Stimulated activated CD8-positive, alpha-beta memory T cell treated with anti-CD3 and anti-CD28 coated beads, Interleukin-15, amount 100 ng/mL, for 1 hour (primary cell): ENCODE measurements around the gene KRTAP1-5.
"Not testable (repeated sequence)": the region's sequence is repeated elsewhere in the genome, so short reads cannot be mapped to it uniquely, and the experiment has no call there.

Source experiments
- DNase-seq: peaks from one replicate; pipeline ENCODE4 v3.0.0-alpha.2; 2020; ENCODE audit warnings: low read depth

Gene KRTAP1-5

DNA sequence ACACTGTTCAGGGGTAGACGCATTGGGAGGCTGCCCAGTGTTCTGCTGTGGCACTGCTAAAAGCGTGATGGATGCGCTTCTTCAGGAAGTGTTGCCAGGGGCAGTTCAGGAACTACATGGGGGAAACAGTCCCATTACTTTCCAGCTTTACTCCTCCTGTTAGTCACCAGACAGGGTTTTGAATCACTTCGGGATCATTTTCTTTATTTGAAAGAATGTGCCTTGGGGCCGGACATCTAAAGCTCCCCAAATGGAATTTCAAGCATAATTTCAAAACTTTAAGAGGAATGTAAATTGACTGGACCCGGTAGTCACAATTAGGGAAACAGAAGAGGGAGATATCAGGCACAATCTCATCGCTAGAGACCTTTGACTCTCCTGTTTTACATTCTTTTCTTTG is 21.4 kb upstream of the KRTAP1-5 start:
- no peak for DNase-seq

DNA sequence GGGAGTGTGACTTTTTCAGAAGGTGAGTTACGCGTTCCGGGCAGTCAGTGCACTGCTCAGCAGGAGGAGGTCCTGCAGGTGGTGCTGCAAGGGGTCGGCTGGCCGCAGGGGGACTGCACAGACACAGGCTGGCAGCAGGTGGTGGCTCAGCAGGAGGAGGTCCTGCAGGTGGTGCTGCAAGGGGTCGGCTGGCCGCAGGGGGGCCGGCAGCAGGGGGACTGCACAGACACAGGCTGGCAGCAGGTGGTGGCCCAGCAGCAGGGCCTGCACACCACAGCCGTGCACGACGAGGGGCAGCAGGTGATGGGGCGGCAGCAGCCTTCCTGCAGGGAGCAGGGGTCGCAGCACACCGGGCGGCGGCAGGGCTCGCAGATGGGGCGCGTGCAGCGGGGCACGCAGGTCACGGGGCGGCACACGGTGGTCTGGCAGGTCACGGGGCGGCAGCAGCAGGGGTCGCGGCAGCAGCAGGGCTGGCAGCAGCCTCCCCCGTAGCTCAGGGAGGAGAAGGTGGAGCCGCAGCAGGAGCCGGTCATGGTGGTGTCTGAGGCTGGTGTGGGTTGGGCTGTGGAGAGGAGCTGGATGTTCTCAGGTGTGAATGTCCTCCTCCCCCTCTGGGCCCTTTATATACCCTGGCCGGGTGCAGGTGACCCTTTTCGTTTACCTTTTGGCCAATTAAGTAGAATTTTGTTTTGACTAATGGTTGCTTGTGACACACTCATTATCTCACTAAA is 19.9 kb upstream of the KRTAP1-5 start, which contains the start of gene KRTAP2-1:
KRTAP2-1 (minus strand) TSS at position 582 of the 731 bp plus-strand sequence; CDS start at position 533, 49 bp downstream.
- DNase-seq, result not testable (repeated sequence)

DNA sequence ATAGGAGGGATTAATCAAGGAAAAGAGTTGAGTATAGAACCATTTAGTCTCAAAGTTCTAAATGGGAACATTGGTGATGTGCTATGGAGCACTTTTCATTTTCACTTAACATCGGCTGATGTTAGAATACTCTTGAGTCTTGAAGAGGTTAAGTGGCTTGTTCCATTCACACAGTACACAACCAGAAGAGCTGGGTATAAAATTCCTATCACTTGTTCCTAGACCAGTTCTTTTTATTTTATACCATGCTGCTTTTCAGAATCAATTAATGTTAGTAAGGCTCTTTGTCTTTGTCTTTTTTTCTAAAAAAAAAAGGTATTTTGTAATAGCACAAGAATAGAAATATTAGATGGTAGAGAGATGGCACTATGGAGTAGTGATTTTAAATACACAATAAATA is 15.9 kb upstream of the KRTAP1-5 start:
- DNase-seq, result no peak

DNA sequence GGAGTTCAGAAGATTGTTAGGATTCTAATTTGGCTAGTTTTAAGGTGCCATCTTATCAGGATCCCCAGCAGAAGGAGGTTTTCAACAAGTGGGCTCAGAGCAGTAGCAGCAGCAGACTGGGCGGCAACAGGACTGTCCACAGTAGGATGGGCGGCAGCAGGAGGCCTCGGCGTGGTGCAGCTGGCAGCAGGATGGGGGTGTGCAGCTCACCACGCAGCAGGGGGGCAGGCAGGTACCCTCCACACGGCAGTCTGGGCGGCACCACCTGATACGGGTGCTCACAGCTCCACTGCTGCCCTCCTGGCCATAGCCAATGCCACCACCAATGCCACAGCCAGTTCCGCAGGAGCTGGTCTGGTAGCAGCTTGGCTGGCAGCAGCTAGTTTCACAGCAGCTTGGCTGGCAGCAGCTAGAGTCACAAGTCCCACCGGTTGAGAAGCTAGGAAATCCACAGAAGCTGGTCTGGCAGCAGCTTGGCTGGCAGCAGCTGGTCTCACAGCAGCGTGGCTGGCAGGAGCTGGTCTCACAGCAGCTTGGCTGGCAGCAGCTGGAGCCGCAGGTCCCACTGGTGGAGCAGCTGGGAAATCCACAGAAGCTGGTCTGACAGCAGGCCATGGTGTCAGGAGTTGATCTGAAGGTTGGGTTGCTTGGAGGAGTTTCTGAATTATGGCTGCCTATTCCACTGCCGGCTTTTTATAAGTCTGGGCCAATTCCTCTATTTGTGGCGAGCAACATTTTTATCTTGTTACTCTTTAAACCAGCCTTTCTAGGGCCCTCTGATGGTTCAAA is 14.0 kb upstream of the KRTAP1-5 start, which contains the start of gene KRTAP1-1:
KRTAP1-1 (minus strand) TSS at position 668 of the 789 bp plus-strand sequence; CDS start at position 615, 53 bp downstream.
- DNase-seq, result not testable (repeated sequence)

DNA sequence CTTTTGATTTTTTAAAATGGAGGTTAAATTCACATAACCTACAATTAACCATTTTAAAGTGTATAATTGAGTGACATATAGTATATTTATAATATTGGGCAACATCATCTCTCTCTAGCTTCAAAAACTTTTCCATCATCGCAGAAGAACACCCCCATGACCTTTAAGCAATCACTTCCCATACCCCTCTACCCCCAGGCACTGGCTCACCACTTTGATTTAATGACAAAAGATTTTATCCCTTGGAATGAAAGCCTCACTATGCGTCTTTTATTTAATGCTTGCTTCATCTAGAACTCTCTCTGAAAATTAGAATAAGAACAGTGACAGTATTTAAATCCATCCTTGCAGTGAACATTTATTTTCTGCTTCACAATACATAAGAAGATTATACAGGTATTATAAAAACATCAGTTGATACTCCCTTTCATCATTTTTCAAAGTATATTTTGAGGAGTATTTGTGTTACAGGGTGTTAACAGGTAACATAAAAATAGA is 10.9 kb upstream of the KRTAP1-5 start:
- DNase-seq, result no peak

DNA sequence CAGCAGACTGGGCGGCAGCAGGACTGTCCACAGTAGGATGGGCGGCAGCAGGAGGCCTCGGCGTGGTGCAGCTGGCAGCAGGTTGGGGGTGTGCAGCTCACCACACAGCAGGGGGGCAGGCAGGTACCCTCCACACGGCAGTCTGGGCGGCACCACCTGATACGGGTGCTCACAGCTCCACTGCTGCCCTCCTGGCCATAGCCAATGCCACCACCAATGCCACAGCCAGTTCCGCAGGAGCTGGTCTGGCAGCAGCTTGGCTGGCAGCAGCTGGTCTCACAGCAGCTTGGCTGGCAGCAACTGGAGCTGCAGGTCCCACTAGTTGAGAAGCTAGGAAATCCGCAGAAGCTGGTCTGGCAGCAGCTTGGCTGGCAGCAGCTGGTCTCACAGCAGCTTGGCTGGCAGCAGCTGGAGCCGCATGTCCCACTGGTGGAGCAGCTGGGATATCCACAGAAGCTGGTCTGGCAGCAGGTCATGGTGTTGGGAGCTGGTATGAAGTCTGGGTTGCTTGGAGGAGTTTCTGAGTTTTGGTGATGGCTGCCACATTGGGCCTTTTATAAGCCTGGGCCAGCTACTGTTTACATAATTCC is 7.4 kb upstream of the KRTAP1-5 start, which contains the start of gene KRTAP1-3:
KRTAP1-3 (minus strand) TSS at position 529 of the 590 bp plus-strand sequence; CDS start at position 476, 53 bp downstream.
- DNase-seq, result not testable (repeated sequence)

DNA sequence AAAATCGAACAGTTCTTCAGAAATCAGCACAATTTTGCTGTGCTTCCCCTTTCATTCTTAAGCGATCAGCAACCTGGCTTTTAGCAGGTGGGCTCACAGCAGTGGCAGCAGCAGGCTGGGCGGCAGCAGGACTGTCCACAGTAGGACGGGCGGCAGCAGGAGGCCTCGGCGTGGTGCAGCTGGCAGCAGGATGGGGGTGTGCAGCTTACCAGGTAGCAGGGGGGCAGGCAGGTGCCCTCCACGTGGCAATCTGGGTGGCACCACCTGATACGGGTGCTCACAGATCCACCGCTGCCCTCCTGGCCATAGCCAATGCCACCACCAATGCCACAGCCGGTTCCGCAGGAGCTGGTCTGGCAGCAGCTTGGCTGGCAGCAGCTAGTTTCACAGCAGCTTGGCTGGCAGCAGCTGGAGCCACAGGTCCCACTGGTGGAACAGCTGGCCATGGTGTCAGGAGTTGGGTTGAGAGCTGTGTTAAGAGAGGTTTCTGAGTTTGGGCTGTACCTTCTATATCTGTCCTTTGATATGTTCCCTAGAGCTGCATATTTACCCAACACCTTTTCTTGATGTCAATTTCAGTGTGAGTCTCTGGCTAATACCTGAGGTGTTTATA is 2.7 kb upstream of the KRTAP1-5 start, which contains the start of gene KRTAP1-4:
KRTAP1-4 (minus strand) TSS at position 563 of the 613 bp plus-strand sequence; CDS start at position 446, 117 bp downstream.
- no peak for DNase-seq

DNA sequence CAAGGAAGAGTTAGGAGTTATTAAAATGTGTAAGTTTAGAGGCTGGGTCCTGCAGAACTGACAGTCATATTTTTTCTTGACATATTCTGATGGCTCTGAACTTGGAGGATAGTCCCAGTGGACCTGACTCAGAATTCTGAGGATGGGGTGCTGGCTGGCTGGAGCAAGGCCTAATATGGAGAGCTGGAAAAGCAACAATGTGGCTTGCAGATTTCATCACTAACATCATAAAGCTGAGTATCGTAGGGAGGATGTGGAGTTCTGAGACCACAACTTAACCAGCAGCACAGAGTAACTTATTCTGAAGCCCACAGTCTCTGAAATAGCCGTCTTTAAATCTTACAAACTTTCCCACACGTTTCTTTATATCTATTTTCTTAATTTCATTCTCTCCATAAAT is 2.3 kb downstream of the KRTAP1-5 start:
- no peak for DNase-seq

DNA sequence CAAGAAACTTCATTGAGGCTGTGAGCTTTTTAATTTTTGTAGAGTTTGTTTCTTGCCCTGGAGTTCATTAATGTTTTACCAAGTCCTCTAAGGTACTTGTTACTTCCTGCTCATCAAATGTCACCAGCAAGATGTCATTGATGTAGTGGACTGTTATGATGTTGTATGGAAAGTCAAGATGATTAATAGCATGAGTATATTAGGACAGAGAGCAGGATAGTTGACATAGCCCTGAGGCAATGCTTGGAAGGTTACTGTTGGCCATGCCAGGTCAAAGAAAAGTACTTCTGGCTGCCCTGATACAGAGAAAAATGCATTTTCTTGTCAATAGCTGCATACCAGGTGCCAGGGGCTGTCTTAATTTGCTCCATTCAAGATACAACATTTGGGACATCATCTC is 6.7 kb downstream of the KRTAP1-5 start:
- DNase-seq, result no peak

DNA sequence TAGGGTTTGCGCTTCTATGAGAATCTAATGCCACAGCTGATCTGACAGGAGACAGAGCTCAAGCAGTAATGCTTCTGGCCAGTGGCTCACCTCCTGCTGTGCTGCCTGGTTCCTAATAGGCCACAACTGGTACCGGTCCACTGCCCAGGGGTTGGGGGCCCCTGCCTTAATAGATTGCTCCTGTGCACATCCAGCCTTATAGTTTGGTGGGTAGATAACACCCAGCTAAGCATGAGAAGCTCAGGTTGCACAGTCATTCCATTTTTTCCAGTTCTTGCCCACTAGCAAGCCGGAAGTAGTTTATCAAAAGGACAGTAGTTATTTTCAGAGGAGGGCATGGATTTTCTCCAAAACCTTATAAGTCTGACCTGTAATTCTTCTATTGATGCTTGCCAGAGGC is 7.6 kb downstream of the KRTAP1-5 start:
- DNase-seq, result no peak

DNA sequence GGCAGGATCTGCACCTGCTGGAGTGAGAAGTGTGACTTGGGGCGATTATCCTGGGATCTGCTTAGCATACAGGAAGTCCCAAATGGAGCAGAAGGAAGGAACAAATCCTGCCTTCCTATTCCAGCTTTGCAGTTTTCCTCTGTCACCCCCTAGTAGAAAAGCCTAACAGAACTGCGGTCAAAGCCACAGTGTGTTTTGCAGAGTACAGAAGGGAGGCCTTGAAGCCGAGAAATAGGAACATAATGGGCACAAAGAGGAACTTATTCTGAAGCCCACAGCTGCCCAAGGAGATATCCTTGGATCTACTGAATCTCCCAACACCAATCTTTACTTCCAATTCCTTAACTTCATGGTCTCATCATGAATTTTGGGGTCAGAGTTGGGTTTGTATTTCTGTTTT is 8.5 kb downstream of the KRTAP1-5 start:
- no peak for DNase-seq

DNA sequence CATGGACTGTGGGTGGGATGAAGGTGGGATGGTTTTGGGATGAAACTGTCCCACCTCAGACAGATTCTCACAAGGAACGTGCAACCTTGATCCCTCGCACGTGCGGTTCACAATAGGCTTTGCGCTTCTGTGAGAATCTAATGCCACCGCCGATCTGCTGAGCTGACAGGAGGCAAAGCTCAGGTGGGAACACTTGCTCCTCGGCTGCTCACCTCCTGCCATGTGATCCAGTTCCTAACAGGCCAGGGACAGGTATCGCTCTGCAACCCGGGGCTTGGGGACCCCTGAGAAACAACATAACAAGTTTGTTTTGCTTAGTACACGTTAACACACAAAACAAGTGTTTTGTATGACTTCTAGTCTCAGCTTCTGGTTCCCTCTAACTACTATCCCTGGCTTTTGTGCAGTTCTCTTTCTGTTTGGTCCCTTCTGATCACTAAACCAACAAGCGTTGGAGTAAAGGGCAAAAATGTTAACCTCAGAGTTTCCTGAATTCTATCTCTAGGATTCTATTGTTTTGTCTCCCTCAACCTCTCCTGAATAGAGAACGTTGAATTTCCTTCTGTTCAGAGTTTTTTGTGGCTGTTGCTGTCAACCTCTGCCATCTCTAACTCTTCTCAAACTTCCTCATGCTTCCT is 10.3 kb downstream of the KRTAP1-5 start:
- DNase-seq, result no peak

DNA sequence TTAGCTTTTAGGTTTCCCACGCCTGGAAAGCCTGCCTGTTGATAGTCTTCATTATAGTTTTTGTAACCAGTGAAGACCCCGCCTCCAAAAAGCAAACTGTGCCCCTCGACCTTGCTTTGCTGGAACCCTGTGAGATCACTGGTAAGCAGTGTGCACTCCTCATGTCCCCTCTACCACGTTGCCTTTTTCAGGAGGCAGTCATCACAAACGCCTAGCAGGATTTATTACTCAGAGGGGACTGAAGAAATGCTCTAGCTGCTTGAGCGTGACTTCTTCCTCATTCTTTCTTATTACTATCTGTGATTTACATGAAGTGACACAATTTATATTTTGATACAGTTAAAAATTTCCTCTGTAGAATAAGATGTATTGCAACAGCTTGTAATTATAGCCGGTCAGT is 11.6 kb downstream of the KRTAP1-5 start:
- DNase-seq, result no peak

DNA sequence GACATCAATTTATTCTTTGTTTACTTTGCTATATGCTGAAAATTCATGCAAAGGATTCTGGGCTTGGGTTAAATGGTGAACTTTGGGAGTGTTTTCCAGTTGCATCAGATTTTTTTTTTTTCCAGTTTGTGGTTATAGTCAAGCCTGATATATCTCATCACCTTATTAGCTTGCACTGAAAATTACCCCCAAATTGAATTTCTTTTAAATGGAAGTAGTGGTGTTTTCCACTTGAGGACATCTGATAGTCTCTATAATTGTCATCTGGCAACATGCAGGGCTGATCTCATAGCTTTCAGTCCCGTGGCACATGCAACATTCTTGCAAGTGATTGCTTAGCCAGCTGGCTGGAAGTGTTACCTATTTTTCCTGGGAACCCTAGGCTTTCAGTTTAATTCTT is 13.4 kb downstream of the KRTAP1-5 start:
- no peak for DNase-seq

DNA sequence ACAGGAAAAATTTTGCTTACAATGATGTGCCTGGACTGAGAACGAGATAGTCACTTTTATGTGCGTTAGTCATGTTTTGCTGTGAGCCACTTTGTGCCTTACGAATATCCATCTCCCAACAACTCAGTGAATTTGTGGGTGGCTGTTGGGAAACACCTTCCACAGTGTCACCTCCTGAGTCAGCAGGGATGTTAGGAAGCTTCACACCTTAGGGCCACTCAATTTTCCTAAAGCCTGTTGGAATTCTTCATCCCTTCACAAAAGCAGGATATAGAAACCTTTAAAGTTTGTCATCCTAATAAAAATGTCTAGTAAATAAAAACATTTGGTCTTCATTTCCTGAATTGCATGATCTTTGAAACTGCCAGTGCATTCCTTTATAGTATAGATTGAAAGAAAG is 13.8 kb downstream of the KRTAP1-5 start:
- no peak for DNase-seq

DNA sequence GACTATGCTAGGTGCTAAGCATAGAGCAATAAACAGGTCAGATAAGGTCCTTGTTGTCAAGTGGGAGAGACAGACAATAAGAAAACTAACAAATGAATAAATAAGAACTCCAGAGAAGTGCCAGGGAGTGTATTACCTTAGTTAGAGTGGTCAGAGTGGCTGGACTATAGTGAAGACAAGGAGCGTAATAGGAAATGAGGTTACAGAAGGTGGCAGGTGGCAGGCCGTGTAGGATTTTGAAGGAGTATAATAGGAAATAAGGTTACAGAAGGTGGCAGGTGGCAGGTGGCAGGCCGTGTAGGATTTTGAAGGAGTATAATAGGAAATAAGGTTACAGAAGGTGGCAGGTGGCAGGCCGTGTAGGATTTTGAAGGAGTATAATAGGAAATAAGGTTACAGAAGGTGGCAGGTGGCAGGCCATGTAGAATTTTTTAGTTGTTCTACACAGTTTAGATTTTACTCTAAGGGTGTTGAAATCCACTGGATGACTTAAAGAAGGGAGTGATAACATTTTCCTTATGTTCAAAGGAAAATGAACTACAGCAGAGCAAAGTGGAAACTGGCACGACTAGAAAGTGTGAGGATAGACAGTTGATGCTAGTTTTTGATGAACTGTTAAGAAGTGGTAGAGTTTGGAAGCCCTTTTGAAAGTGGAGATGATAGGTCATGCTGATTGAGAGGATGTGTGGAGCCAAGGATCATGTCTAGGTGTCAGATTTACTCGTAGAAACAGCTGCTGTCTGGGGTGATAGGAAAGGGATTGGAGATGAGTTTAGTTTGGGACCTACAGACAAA is 14.5 kb downstream of the KRTAP1-5 start:
- DNase-seq, result no peak

DNA sequence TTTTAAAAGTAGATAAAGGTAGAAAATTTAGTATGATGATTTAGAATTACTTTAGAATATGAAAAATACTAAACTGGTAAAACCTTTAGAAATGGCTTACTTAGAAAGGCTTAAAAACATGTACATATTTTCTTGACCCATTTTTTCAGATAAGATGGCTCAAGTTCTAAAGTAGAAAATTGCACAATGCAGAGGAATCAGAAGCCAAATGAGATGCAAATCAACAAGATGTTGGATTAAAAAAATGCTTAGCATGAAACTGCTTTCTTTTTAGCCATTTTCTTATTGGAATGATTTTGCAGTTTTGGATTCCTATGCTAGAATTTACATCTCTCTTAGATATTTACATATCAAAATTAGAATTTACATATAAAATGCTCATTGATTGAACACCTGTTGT is 16.6 kb downstream of the KRTAP1-5 start:
- DNase-seq, result no peak

DNA sequence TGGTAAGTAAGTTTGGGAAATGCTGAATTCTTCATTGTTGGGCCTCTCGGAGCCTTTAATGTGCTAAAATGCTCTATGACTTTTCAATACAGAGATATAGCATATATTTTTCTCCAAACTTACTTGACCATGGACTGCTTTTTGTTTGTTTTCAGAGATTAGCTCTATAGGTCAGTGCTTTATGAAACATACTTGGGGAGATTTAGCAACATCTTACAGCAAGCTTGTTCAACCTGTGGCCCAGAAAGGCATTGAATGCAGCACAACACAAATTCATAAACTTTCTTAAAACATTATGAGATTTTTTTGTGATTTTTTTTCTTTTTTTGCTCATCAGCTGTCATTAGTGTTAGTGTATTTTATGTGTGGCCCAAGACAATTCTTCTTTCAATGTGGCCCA is 17.1 kb downstream of the KRTAP1-5 start:
- no peak for DNase-seq

DNA sequence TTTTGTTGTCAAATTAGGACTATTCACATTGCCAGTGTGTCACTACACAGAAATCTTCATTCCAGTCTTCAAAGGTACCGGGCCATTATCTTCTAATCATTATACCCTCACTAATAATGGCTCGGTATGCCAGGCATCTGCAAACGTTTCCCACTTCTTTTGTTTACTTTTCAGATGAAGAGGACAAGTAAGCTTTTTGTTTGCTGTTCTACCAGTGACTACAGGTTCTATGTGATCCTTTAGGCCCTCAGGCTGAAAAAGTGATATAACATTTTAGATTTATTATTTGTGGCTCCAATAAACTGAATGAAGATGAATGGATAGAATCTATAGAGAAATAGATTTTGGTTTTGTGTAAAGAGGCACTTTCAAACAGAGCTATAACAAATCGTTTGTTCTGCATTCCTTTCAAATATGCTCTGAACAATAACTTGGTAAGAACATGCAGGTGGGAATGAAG is 17.7 kb downstream of the KRTAP1-5 start:
- DNase-seq, result no peak

DNA sequence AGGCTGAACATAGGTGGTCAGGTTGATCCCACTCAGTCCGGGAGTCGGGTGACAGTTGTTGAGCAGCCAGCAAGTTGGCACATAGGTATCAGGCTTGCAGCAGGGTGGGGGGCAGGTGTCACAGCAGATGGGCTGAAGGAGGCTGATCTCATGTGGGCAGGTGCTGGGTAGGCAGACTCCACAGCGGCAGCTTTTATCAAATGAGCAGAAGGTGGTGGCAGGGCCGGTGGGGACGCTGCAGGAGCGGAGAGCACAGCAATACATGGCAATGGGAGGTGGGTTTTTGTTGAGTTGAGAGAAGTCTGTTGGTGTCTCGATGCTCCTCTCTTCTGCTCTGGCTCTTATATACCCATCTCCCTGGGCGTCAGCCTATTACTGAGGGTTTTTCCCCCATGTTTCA is 18.2 kb downstream of the KRTAP1-5 start, which contains the start of gene KRTAP3-1:
KRTAP3-1 (minus strand) TSS at position 318 of the 400 bp plus-strand sequence; CDS start at position 264, 54 bp downstream.
- DNase-seq, result no peak
